Skeletal muscle tissue (tissue), 4 donors: ENCODE results near the gene HRH2. TPM values are rescaled to one million over a fixed set of nuclear protein-coding genes. Genes with fewer than 3 reads are reported as not detected.

Experiments
- H3K27ac ChIP-seq: one replicate; pipeline ENCODE4 v1.7.0; 2013; ENCODE audit warnings: mild to moderate bottlenecking, low read depth, low read length, inconsistent platforms
- H3K27me3 ChIP-seq, 3 donors: one replicate each; pipeline ENCODE4 v1.7.0; 2013; ENCODE audit warnings: low read length in 3 of 3; ENCODE audit not compliant: control insufficient read depth in 3 of 3, insufficient read depth in 3 of 3
- H3K36me3 ChIP-seq, 3 donors: one replicate each; pipeline ENCODE4 v1.7.0; 2013; ENCODE audit warnings: low read length in 3 of 3; ENCODE audit not compliant: control insufficient read depth in 3 of 3, insufficient read depth in 3 of 3
- H3K4me1 ChIP-seq, 3 donors: one replicate each; pipeline ENCODE4 v1.7.0; 2013; ENCODE audit warnings: low read length in 3 of 3, mild to moderate bottlenecking in 3 of 3; ENCODE audit not compliant: control insufficient read depth in 3 of 3, insufficient read depth in 3 of 3
- H3K4me3 ChIP-seq, 3 donors: one replicate each; pipeline ENCODE4 v1.7.0; 2013; ENCODE audit warnings: low read length in 3 of 3
- H3K9ac ChIP-seq, 3 donors: one replicate each; pipeline ENCODE4 v1.7.0; 2013; ENCODE audit warnings: low read length in 3 of 3, mild to moderate bottlenecking in 3 of 3, moderate library complexity in 2 of 3, low read depth in 1 of 3
- H3K9me3 ChIP-seq, 3 donors: one replicate each; pipeline ENCODE4 v1.7.0; 2013; ENCODE audit warnings: low read length in 3 of 3; ENCODE audit not compliant: control insufficient read depth in 3 of 3
- total RNA-seq: library from RNA; depleted of rRNA; stranded (reverse); fragments of >200 nt; gene quantifications from one replicate; pipeline ENCODE4 v1.2.3, GENCODE V29; 2014
- donor health status: Osteomylitis.

The HRH2 gene
- total RNA-seq, 1 donor from 2014 or later, result 1.0 TPM

DNA sequence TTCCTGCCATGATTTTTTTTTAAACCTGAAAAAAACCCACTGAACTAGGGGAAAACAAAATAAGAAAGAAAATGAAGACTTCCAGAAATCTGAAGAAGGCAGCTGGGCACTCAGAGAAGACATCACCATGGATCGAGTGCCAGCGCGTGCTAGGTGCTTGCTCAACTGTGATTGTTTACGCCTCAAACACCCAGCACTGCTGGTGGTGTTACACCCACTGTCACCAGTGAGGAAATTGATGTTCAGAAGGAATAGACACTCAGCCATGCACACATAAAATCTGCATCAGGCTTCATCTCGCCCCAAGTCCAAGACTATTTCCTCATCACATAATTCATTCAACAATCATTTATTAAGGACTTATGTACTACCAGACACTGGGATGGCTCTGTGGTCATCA lies 82.1 kb downstream of the HRH2 start:
- no peaks in the 10 kb centered on the region for H3K36me3 ChIP-seq
- H3K27ac ChIP-seq, result no peak overlapping the region
- peaks cover 16 to 39% (median 26%) of the 10 kb centered on the region in 3 donors for H3K27me3 ChIP-seq
- H3K4me1 ChIP-seq, result no peaks in the 10 kb centered on the region
- no peak overlapping the region for H3K9ac ChIP-seq
- no peak overlapping the region for H3K4me3 ChIP-seq
- H3K9me3 ChIP-seq, result no peaks in the 10 kb centered on the region

DNA sequence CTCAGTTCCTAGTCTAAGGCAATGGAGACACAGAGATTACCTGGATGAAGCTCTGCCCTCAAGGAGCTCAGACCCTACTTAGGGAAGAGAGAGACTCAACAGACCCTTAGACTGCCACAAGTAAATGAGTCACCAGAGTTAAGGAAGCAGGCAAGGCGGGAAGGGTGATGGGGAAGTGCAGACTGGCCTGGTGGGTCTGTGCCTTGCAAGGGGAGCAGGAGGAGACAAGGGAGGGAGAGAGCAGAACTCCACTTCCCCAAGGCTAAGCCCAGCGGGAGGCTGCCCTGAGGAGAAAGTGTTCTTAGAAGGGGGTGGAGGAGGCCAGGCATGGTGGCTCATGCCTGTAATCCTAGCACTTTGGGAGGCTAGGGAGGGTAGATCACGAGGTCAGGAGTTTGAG lies 83.7 kb downstream of the HRH2 start:
- no peaks in the 10 kb centered on the region for H3K36me3 ChIP-seq
- no peaks in the 10 kb centered on the region for H3K9me3 ChIP-seq
- no peak overlapping the region for H3K4me3 ChIP-seq
- H3K9ac ChIP-seq, result no peak overlapping the region
- H3K4me1 ChIP-seq, result no peaks in the 10 kb centered on the region
- H3K27ac ChIP-seq, result no peak overlapping the region
- peaks cover 16 to 34% (median 24%) of the 10 kb centered on the region in 3 donors for H3K27me3 ChIP-seq

DNA sequence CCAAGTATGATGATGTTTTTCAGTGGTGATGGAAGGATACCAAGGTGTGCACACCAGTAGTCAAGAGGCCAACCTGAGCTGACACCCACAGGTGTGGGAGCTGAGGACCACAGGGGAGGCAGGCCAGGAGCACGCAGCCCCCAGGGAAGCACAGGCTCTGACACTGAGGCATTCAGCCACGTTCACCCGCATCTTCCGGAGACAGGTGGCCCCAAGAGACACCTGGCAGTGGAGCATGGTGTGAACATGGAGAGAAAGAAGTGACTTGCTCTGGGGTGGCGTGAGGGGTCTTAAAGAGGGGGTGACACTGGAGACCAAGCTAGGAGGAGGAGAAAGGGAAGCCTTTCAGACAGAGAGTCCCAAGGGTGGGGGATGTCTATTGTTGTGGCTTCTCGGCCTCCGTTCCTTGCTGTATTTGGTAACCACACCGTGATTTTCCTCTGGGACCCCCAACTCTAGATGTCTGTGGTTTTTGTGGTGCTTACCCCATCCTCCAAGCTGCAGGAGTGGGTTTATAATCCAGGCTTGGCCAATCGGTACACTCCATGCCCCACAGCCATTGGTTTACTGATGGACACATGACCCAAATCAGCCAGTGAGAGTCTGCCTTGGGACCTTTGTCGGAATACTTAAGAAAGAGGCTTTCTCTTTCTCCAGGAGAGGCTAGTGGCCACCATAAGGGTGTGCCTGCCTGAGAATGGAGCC lies 84.6 kb downstream of the HRH2 start:
- no peaks in the 10 kb centered on the region for H3K36me3 ChIP-seq
- H3K27me3 ChIP-seq, result peaks cover 16 to 29% (median 17%) of the 10 kb centered on the region in 3 donors
- no peak overlapping the region for H3K9ac ChIP-seq
- no peaks in the 10 kb centered on the region for H3K4me1 ChIP-seq
- no peak overlapping the region for H3K4me3 ChIP-seq
- no peaks in the 10 kb centered on the region for H3K9me3 ChIP-seq
- H3K27ac ChIP-seq, result no peak overlapping the region

DNA sequence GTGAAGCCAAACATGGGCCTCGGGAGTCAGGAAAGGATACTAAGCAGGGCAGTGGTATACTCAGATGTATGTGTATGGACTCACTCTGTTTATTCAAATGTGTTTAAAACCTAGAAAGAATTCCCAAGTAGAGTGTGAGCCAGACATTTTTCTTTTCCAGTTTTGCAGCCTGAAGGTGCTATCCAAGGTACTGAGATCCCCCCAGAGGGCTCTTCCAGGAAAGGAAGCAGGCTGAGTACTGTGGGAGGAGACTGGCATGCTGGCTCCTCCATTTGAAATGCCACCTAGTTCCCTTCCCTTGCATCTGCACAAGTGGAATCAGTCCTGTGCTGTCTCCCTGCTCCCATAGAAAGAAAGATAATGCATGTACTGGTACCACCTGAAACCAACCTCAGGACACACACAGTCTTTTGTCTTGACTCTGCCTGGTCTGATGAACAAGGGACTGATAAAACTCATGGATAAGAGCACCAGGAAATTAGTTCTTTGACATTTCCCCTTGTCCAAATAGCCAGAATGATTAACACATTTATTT lies 85.9 kb downstream of the HRH2 start:
- Histone ChIP-seq H3K9me3 (no peaks in the 10 kb centered on the region), H3K4me3 (no peak overlapping the region), H3K4me1 (no peaks in the 10 kb centered on the region), H3K9ac (no peak overlapping the region), H3K36me3 (no peaks in the 10 kb centered on the region), H3K27me3 (peaks cover 14 to 26% (median 20%) of the 10 kb centered on the region in 3 donors), H3K27ac (no peak overlapping the region)

DNA sequence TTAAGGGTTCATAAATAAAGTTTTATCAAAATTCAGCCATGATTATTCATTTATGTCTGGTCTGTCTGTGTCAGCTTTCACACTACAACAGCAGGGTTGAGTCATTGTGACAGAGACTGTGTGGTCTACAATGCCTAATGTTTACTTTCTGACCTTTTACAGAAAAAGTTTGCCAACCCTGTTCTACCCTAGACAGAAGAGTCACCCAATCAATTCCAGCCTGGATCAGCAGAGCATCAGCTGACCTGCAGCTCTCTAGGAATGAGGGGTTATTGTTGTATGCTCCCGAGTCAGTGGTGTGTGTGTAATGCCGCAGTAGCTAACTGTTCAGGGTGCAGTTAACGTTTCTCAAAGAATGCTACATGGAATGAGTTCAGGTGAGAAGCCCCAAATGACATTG lies 87.3 kb downstream of the HRH2 start:
- no peaks in the 10 kb centered on the region for H3K9me3 ChIP-seq
- no peak overlapping the region for H3K9ac ChIP-seq
- H3K4me1 ChIP-seq, result no peaks in the 10 kb centered on the region
- no peak overlapping the region for H3K4me3 ChIP-seq
- peaks cover 19 to 28% (median 25%) of the 10 kb centered on the region in 3 donors for H3K27me3 ChIP-seq
- H3K36me3 ChIP-seq, result no peaks in the 10 kb centered on the region
- no peak overlapping the region for H3K27ac ChIP-seq

DNA sequence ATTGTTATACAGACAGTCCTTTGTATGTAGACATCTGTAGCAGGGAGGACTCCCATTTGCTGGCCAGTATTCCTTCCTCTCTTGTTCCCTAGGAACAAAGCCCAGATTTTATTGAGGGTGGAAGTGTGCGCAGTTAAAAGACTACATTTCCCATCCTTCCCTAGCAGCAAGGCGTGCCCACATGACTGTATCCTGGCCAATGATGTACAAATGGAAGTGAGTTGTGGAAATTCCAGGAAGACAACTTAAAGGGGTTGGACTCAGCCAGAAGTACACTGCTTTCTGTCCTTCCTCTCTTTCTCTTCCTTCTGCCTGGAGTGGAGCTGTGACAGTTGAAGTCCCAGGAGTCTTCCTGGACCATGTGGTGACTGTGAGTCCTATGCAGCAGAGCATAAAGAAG lies 89.0 kb downstream of the HRH2 start:
- no peak overlapping the region for H3K4me3 ChIP-seq
- H3K9me3 ChIP-seq, result no peaks in the 10 kb centered on the region
- no peak overlapping the region for H3K9ac ChIP-seq
- no peaks in the 10 kb centered on the region for H3K4me1 ChIP-seq
- H3K27ac ChIP-seq, result no peak overlapping the region
- H3K27me3 ChIP-seq, result peaks cover 28 to 29% (median 28%) of the 10 kb centered on the region in 3 donors
- no peaks in the 10 kb centered on the region for H3K36me3 ChIP-seq

DNA sequence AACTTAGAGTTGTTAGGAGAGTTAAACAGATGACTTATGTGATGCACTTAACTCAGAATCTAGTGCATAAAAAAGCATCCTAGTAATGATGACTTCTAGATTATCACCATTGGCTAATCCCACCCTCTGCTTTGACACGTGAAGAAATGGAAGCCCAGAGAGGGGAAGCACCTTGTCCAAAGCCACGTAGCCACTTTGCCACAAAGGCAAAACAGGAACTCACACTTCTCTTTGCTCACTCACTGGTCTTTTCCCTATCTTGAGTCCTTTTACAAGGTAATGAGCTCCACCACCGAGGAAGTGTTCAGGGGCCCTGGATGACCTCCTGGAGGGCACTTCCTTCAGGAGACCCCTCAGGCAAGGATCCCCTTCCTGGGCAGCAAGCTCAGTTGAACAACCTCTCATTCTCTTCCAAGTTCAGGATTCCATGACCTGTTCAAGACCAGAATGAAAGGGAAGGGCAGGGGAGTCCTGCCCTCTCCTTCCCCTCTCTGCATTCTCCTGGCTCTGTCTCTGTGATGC lies 89.7 kb downstream of the HRH2 start:
- H3K4me3 ChIP-seq, result no peak overlapping the region
- no peaks in the 10 kb centered on the region for H3K36me3 ChIP-seq
- H3K27me3 ChIP-seq, result peaks cover 30 to 33% (median 30%) of the 10 kb centered on the region in 3 donors
- no peak overlapping the region for H3K9ac ChIP-seq
- H3K4me1 ChIP-seq, result no peaks in the 10 kb centered on the region
- H3K27ac ChIP-seq, result no peak overlapping the region
- no peaks in the 10 kb centered on the region for H3K9me3 ChIP-seq

DNA sequence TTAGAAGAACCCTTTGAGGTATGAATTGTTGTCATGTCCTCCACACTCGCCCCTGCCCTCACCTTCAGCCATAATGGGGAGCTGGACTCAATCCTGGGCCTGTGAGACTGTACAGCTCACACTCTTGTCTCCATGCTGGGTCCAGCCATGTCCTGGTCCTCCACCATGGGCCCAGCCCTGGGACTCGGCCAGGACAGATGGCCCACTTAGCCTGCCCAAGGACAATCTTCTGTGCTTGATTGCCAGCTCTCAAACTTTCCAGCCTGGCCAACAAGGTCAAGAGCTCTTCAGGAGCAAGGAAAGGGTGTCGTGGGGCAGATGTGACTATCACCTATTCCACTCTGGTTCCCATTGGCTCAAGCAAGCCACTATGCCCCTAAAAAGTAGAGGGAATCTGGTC lies 90.8 kb downstream of the HRH2 start:
- Histone ChIP-seq H3K9ac (no peak overlapping the region), H3K4me1 (no peaks in the 10 kb centered on the region), H3K4me3 (no peak overlapping the region), H3K27me3 (peaks cover 29 to 33% (median 33%) of the 10 kb centered on the region in 3 donors), H3K9me3 (no peaks in the 10 kb centered on the region), H3K27ac (no peak overlapping the region), H3K36me3 (no peaks in the 10 kb centered on the region)

DNA sequence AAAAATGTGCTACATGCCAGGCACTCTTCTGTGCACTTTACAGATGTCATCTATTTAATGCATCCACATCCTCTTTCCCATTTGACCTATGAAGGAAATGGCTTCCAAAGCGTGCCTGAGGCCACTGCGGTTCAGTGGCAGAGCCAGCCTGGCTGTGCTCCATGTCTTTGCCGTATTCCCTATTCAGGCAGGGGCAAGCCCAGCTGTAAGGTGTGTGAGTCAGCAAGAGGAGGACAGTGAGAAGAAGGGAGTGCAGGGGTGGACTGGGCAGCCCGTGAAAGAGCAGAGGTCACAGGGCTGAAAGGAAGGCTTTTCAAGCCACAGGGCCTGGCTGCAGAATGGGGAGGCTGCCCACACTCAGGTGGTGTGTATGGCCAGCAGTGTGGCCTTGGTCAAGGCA lies 91.7 kb downstream of the HRH2 start:
- no peak overlapping the region for H3K4me3 ChIP-seq
- no peak overlapping the region for H3K9ac ChIP-seq
- no peaks in the 10 kb centered on the region for H3K4me1 ChIP-seq
- no peak overlapping the region for H3K27ac ChIP-seq
- no peaks in the 10 kb centered on the region for H3K9me3 ChIP-seq
- no peaks in the 10 kb centered on the region for H3K36me3 ChIP-seq
- H3K27me3 ChIP-seq, result peaks cover 29 to 41% (median 40%) of the 10 kb centered on the region in 3 donors

DNA sequence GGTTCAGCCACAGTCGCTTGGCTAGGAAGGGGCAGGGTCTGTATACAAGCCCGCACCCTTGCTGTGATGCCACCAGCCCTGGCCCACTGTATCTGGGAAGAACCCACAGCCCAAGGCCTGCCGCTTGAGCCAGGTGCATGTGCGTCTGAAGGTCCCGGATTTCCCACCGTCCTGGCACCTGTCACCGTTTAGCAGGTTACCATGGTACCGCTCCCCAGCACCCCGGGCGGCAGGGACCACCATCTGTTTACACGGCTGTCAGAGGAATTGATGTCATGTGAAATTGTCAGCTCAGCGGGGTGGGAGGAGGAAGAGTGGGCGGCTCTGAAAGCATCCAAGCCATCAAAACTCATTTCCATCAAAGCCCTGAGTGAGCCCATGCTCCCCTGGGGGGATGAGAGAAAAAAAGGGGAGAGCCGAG lies 92.7 kb downstream of the HRH2 start:
- no peaks in the 10 kb centered on the region for H3K4me1 ChIP-seq
- peaks cover 34 to 50% (median 47%) of the 10 kb centered on the region in 3 donors for H3K27me3 ChIP-seq

More for the DNA sequence above, 92.7 kb downstream of the HRH2 start:
- Histone ChIP-seq H3K27ac (no peak overlapping the region), H3K36me3 (no peaks in the 10 kb centered on the region), H3K9ac (no peak overlapping the region), H3K4me3 (no peak overlapping the region), H3K9me3 (no peaks in the 10 kb centered on the region)
